Stimulated activated CD4-positive, alpha-beta T cell treated with anti-CD3 and anti-CD28 coated beads, Interleukin-12 subunit alpha, Interleukin-12 subunit beta, amount 100 ng/mL, for 48 hours (primary cell): ENCODE results near the gene UBAC2.
"Not testable (repeated sequence)": the region's sequence is repeated elsewhere in the genome, so short reads cannot be mapped to it uniquely, and the experiment has no call there.

Experiments used
- DNase-seq, 3 donors: peaks; one replicate each; pipeline ENCODE4 v3.0.0-alpha.2; 2020; ENCODE audit warnings: low read depth in 2 of 3, low spot score in 1 of 3

The UBAC2 gene

DNA sequence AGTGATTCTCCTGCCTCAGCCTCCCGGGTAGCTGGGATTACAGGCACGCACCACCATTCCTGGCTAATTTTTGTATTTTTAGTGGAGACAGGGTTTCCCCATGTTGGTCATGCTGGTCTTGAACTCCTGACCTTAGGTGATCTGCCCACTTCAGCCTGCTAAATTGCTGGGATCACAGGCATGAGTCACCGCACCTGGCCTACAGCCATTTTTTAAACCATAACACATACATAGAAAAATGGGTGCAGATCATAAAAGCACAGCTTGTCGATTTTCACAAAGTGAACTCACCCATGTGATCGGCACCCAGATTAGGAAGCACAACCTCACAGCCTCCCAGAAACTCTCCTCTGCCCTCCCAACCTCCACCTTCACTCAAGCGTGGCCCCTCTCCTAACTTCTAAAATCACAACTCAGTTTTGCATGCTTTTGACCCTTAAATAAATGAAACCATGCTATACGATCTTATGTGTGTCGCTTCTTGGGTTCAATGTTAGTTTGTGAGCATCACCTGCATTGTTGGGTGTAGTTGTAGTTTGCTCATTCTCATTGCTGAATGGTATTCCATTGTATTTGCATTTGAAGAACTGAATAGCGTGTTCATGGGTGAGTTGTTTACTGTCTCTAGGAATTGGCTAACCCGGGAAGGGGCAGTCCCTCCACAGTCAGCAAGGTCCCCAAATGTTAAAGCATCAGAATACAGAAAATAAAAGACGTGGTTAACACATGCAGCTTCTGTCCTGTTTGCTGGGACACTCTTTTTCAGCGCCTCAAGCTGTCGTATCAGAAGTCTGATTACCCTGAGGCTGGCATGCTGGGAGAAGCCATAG is 210.2 kb downstream of the UBAC2 start:
- DNase-seq: not testable (repeated sequence)

DNA sequence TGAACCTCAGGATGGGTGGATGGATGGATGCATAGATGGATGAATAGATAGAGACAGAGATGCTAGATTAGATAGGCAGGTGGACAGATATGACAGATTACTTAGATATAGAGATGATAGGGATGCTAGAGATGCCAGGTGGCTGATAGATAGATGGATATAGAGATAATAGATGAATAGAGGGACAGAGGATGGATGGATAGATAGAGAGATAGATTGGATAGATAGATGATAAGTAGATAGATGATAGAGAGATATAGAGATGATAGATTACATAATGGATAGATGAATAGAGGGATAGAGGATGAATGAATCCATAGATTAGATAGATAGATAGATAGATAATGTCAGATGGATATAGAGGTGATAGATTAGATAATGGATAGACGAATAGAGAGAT is 212.2 kb downstream of the UBAC2 start:
- DNase-seq: no peak

- DNase-seq: no peak
Measured at GRCh38 chr13:99414048-99414995, 213.7 kb downstream of the UBAC2 start.

GRCh38 chr13:99415014-99415650 is 214.5 kb downstream of the UBAC2 start:
- DNase-seq: no peak

DNA sequence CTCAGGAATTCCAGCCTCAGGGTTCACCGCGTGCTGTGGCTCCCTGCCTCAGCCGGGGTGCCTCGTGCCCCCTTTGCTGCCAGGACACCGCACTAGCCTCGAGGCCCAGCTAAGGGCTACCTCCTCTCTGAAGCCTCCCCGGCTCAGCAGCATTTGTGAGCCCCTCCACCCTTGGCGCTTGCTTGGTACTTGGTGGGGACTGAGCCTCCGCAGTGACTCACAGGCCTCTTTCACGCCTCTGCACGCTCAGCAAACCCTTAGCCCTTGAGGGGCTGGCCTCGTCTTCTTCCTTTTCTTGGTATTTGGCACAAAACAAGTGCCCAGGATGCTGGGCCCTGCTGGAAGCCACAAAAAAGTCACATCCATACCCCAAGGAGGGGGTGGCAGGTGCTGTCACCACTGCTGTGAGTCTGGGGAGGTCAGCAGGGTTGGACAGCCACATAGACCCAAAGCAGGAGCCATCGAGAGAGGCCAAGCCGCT is 215.2 kb downstream of the UBAC2 start:
- DNase-seq: peak in 1 of 3 donors; percentile 52

DNA sequence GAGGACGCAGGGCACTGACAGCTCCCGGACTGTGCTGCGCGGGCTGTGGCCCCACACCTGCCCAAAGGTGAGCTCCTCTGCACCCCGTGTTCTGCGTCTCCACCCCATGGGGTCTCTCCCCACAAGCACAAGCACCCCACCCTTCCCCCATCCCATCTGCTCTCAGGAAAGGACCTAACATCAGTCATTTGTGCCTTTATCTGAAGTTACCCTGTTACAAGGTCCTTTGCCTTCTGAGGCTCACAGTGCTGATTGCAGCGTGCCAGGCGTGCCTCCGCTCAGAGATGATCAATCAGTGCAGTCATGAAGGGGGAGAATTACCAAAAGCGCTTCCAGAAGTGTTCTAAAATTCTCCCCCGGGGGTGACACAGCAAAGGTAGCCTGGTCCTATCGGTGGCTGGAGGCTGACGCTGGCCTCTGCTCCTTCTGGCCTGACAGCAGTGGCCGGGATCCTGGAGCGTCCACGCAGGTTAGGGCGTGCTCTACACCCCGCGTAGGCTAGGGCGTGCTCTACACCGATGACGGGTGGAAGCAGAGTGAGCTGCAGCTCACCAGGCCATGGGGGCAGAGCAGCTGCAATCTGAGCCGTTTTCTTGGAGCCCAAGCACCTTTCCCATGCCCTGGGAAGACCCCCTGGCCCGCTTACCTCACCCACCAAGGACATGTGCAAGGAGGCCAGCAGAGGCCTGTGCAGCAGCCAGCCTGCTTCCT is 215.9 kb downstream of the UBAC2 start:
- no peak for DNase-seq

- DNase-seq: no peak
Measured at GRCh38 chr13:99417201-99418102, 216.8 kb downstream of the UBAC2 start.

GRCh38 chr13:99418103-99418842 is 217.6 kb downstream of the UBAC2 start:
- DNase-seq: no peak

GRCh38 chr13:99418843-99419140 is 218.1 kb downstream of the UBAC2 start:
- no peak for DNase-seq

GRCh38 chr13:99419591-99420243 is 219.1 kb downstream of the UBAC2 start:
- no peak for DNase-seq

- no peak for DNase-seq
Measured at GRCh38 chr13:99421271-99421670, 220.6 kb downstream of the UBAC2 start.

DNA sequence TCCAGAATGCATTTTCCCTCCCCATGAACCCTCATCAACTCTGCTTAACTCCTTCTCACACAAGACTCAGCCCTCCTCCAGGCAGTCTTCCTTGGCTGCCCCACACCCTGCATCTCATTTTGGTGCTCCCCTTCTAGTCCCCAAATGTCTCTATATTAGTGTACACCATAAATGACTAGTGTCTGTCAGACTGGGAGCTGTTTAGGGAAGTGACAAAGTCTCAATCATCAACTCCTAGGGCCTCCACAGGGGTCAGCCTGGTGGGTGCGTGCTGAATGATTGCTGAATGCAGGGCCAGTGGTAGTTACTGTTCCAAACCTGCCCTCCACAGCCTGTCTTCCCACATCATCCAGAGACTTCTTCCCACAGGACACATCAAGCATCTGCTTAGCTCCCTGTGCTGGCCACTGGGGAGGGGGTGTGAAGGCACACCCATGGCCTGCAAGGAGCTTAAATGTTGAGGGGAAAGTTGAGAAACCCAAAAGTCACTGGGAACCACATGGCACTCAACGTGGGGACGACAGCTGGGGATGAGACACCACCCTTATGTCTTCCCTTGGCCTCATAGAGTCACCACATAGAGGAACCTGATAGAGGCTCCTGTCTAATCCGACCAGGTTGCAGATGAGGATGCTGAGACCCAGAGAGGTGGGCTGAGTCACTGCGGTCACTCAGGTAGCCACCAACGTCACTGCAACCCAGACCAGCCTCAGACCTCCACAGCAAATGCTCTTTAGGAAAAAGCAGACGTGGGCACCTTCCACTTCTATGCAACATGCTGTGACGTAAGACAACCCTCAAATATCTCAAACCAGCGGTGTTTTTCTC is 221.3 kb downstream of the UBAC2 start:
- DNase-seq: no peak

DNA sequence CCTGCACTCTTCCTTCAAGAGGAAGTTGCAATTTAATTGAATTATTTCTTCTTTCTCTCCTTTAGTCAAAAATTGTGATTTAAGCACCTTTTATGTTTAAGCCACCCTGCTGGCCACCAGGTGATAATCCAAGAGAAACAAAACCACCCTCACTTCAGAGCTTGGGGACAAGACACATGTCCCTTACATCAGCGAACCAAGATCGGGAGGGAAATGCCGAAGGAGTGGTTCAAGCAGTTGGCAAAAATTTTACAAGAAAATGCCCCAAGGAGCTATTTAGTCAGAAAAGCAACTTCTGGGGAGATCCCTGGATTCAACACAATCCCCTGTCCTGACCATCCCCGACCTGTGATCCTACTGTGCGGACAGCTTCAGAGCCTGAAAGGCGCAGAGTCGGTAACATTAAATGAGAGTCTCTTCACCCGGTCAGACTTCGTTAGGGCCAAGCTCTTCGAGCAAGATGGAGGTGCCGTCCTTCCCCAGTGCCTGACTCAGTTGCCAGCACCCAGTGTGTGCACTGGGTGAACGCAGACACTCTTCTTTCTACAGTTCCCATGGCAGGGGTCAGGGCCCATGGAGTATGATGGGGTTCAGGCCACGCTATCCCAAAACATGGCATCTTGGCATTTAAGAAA is 222.0 kb downstream of the UBAC2 start:
- no peak for DNase-seq

DNA sequence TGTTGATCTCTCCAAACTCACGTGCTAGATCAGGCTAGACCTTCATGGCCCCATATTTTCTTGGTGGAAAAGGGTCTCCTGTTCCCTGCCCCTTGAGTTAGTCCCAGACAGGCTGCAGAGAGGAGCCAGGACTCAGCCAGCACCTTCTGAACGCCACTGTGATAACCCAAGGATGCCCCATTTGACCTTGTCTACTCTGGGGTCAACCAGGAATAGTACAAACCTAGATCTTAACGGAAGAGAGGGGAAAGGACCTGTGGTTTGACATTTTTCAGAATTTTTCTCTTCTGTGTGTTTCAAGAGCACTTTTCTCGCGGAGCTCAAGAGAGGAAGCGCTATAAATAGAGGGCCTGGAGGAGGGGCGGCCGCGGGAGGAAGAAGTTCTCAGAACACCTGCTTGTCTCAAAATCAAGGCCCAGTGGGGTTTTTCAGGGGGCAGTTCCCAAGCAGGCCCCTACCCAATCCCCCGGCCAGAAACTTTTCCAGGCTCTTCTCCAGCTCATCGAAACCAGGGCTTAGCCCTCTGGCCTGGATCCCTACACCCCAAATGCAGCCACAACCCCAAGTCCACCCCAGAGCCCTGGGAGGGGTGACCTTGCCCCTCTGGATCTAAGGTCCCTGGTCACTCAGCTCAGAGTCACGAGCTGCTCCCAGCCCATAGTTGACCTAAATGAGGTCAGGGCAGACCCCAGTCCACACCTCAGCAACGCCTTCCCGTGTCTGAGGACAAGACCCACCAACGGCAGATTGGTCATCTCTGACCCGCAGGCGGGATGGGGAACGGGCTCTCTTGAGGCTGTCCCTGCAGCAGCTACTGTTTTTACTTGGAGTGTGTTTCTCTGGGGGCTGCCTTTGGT is 225.1 kb downstream of the UBAC2 start:
- no peak for DNase-seq

- DNase-seq: no peak
Measured at GRCh38 chr13:99426426-99426825, 225.8 kb downstream of the UBAC2 start.

GRCh38 chr13:99429670-99430069 is 229.0 kb downstream of the UBAC2 start:
- DNase-seq: no peak
